Activated gamma-delta T cell treated with Interleukin-2 at 50 U/mL for 16 hours (primary cell): ENCODE measurements around the gene TRIM54.
"Not testable (repeated sequence)": the region's sequence is repeated elsewhere in the genome, so short reads cannot be mapped to it uniquely, and the experiment has no call there.

ENCODE experiments used
- DNase-seq: peaks from one replicate; pipeline ENCODE4 v3.0.0-alpha.2; 2020

The TRIM54 gene

DNA sequence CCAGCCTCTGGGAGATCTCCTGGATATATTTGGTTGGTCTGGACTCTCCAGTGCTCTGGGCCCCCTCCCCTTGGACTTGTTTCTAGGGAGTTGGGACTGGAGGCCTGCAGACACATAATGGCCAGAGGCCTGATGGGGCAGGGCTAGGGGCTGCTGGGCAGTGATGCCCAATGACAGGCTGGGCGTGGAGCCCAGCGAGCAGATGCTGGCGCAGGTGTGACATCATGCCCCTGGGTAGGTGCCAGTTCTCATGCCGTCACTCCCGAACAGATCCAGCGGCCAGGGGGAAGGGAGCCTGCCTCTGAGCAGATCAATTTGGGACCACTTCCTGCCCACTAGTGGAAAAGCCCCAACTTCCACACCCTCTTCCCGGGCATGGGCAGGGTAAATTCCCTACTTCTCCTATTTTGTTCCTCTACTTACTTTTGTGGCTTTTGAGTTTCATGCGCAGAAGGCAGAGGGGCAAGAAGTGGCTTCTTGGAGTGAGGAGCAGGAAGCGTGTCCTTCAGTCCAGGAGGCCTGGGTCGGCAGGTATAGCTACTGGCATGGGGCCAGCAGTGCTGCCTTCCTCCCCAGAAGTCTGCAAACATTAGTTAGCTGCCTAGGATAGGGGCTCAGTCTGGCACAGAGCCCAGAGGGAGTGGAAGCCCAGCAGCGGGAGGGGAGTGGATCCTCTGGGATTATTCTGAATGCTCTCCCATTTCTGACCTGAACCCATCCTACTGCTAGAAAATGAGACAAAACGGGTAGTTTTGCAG lies 34.6 kb downstream of the TRIM54 start:
- no peak for DNase-seq

DNA sequence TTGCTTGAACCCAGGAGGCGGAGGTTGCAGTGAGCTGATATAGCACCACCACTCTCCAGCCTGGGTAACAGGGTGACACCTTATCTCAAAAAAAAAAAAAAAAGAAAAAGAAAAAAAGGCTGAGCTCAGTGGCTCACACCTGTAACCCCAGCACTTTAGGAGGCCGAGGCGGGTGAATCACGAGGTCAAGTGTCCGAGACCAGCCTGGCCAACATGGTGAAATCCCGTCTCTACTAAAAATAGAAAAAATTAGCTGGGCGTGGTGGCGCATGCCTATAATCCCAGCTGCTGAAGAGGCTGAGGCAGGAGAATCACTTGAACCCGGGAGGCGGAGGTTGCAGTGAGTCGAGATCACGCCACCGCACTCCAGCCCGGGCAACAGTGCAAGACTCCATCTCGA lies 37.6 kb downstream of the TRIM54 start:
- not testable (repeated sequence) for DNase-seq

DNA sequence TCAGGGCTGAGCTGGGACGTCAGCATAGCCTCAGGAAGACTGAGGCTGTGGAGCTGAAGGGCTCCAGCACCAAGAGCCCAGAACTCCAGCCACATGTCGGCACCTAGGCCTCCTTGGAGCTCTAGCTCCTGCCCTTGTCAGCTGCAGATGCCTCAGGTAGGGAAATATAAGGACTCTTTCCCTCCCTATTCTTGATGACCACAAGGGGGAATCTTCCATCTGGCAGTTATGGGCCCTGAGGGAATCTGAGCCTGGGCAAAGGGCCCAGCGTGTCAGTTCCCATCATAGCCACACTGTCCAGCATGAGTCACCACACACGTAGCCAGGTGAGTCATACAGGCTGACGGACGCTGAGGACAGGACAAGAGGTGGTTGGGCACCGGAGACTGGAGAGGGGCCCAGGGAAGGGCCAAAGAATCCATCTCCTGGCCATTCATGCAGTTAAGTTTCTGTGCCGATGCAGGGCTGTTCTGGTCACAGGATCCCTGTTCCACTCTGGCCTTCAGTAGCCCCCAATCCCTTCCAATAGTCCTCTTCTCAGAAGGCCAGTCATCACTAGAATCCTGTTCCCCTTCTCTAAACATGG lies 38.8 kb downstream of the TRIM54 start:
- no peak for DNase-seq

- DNase-seq: no peak
Measured at GRCh38 chr2:27322301-27322765, 40.1 kb downstream of the TRIM54 start.

GRCh38 chr2:27322766-27323595 lies 40.8 kb downstream of the TRIM54 start, which contains the start of gene MPV17:
MPV17 (minus strand) TSS chr2:27323097; CDS start chr2:27322517, 580 bp downstream.
- peak; percentile 85 for DNase-seq

GRCh38 chr2:27323596-27324285 lies 41.5 kb downstream of the TRIM54 start:
- no peak for DNase-seq

DNA sequence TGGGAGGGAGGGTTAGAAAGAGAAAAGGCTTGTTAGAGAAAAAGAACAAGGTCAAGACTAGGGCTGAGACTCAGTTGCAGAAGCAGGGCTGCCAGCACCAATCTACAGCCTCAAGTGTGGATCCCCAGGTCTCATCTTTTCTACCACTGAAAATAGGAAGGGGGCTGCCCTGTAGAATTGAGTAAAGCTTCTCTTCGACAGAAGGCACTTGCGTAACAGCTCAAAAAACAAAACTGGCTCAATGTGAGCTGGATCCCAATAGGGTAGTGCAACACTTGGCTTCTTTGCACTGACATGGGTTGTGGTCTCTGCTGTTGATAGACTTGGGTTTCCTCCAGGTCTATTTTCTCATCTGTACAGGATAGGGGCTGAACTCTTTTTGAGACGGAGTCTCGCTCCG lies 42.5 kb downstream of the TRIM54 start:
- no peak for DNase-seq

DNA sequence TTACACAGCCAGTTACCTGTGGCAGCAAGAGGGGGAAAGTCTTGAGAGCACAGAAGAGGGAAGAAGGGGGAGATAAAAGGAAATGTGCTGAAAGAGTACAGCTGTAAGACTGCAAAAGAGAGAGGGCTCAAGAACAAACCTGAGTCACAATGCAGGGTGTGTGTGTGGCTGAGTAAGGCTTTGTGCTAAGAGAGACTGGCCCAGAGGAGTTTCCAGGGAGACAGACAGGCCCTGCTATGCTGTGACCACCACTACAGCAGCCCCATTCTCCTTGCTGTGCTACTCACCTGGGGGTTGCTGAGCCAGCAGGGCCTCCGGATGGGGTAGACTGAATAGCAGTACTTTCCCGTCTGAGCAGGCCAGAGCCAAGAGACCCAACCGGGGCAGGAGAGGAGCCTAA lies 53.1 kb downstream of the TRIM54 start:
- DNase-seq: no peak

- no peak for DNase-seq
Measured at GRCh38 chr2:27336173-27336572, 53.9 kb downstream of the TRIM54 start.

GRCh38 chr2:27347641-27348040 lies 65.4 kb downstream of the TRIM54 start:
- DNase-seq: no peak

DNA sequence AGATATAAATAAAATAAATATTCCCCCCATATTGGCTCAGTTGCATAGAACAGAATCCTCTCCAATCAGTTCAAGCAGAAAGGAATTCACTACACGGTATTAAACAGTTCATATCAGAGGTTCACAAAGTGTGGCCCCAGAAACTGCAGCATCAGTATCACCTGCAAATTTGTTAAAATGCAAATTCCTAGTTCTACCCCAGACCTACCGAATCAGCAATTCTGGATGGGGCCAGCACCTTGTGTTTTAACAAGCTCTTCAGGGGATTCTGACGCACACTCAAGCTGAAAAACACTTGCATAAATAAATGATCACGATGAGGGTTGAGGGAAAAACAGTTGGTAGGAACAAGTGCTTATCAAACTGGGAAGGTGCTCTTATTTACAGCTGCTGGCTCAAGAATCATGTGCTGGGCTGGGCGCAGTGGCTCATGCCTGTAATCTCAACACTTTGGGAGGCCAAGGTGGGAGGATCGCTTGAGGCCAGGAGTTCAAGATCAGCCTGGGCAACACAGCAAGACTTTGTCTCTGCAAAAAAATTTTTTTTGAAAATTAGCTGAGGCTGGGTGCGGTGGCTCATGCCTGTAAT lies 68.0 kb downstream of the TRIM54 start:
- no peak for DNase-seq

DNA sequence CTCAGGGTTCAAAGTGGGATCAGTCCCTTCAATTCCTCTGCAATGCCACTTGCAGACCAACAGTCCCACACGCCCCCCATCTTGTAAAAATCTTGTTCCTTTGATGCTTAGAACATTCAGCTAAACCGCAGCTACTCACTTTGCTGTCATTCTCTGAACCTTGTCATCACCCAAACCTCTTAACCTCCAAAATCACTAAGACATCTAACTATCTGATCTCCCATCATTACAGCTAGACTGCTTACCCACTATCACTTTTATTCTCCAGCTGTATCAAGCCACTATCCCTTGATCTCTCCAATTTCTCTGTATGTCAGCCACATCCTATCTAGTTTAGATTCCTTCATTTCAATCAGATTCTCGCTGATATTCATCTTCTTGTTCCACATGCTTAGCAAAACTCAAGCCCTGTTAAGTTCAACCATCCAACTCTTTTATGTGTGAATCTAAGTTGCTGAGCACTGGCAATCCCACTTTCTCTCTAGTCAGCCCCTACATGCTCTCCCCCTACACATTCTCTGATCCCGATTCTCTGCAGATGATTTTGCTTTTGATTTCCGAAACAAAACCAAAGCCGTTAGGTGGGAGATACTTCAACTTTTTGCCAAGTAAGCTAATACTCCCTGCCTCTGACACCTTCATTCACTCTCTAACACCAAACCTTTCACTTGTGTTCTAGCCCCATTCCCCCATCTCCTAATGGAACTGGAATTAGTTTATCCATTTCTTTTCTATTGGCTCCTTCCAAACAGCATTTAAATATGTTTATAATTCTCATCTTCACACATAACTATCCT lies 69.8 kb downstream of the TRIM54 start:
- DNase-seq: no peak

DNA sequence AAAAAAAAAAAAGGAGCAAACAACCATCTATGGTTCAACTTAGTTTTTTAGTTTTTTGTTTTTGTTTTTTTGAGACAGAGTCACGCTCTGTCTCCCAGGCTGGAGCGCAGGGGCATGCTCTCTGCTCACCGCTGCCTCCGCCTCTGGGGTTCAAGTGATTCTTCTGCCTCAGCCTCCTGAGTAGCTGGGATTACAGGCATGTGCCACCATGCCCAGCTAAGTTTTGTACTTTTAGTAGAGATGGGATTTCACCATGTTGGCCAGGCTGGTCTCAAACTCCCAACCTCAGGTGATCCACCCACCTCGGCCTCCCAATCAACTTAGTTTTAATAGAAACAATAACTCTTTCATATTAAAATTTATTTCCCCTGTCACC lies 71.1 kb downstream of the TRIM54 start:
- DNase-seq: not testable (repeated sequence)

DNA sequence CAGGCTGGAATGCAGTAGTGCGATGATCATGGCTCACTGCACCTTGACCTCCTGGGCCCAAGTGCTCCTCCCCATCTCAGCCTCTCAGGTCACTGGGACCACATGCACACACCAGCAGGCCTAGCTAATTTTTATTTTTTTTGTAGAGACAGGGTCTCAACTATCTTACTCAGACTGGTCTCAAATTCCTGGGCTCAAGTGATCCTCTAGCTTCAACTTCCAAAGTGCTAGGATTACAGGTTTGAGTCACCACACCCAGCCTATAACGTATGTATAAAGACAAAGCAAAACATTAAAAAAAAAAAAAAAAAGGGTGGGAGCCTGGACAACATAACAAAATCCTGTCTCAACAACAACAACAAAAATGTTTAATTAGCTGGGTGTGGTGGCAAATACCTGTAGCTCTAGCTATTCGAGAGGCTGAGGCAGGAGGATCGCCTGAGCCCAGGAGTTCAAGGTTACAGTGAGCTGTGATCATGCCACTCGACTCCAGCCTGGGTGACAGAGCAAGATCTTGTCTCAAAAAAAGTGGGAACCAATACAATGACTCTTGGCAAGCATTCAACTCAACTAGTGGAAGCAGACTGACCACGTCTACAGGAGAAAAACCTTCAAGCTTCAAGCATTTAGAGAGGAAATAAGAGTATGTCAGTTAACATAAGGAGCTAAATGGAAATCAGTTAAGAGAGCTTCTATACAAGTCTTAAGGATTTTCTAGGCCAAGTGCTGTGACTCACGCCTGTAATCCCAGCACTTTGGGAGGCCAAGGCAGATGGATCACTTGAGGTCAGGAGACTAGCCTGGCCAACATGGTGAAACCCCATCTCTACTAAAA lies 71.8 kb downstream of the TRIM54 start:
- no peak for DNase-seq

DNA sequence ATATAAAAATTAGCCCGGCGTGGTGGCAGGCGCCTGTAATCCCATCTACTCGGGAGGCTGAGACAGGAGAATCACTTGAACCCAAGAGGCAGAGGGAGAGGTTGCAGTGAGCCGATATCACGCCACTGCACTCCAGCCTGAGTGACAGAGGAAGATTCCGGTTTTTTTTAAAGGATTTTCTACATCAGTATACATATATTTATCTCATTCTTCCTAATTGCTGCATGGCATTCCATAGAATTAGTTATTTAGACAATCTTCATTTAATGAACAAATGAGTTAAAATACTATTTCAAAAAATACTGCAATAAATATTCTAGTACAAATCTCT lies 72.3 kb downstream of the TRIM54 start:
- no peak for DNase-seq

- DNase-seq: no peak
Measured at GRCh38 chr2:27356056-27356381, 73.8 kb downstream of the TRIM54 start.

GRCh38 chr2:27356382-27357181 lies 74.4 kb downstream of the TRIM54 start, which contains the start of gene GTF3C2:
GTF3C2 (minus strand) TSS chr2:27356764; CDS start chr2:27343554, 13,210 bp downstream.
- peak; percentile 90 for DNase-seq
